HuH-7 (cell line): Measurements from ENCODE around the gene TMEM253.

Experiments
- DNase-seq: peaks from one replicate; pipeline ENCODE4 v3.0.0; 2011; ENCODE audit warnings: low spot score

Gene TMEM253

GRCh38 chr14:21090940-21091663, 9.8 kb upstream of the TMEM253 start:
- DNase-seq: no peak

DNA sequence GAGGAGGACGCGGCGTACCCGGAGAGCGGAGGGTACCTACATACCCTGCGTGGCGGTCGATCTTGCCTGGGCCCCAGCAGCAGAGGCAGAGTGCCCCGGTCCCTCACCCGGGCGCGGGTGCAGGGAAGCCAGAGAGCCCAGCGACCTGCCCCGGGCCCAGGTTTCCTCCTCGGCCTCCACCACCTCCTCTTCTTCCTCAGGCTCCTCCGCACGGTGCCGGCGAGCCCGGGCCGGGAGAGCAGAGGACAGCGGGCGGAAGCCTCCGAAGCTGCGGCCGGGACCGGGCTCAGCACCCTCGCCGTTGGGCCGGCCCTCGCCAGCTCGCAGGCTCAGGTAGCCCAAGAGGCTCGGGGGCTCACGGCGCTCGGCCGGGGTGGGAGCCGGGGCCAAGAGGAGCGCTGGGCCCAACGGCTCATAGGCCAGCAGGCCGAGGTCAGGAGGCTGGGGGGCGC, 9.0 kb upstream of the TMEM253 start:
- no peak for DNase-seq

GRCh38 chr14:21092273-21093011, 8.4 kb upstream of the TMEM253 start:
- peak; percentile 95 for DNase-seq

- DNase-seq: no peak
These were observed 7.8 kb upstream of the TMEM253 start for GRCh38 chr14:21093018-21093417.

DNA sequence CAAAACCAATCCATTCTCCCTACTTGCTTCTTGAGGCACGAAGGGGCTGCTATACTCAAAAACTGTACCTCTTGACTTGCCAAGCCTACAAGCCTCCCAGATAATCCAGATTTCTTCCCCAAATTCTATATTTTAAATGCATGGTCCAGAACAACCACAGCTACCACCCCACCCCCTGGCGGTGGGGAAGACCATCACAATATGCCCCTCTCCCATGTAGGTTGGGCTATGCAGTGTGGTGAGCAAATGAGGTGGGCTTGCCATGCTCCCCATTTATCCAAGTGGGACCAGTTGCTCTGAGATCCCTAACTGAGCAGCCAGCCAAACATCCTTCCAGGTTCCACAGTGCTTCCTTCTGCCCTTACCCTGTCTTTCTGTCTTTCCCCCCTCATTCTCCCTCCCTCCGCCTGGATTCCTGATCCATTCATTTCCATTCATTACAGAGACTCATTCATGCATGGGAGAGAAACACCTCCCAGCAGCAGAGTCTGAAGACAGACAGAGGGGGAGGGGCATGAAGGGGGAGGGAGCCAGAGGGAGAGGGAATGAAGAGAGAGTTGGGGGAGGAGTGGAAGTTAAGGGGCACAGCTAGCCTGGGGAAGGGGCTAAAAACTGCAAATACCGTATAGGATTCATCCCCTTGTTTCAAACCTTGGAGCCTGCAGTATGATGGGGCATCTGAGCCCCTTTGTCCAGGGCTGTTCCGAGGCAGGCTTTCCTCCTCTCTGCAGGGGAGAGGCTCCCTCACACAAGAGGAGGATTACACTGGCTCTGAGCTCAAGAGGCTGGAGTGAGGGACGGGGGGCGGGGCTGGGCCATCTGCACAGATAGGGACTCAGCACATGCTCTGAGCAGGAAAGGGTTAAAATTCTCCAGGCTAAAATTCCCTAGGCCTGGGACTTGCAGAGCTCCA, 6.8 kb upstream of the TMEM253 start:
- DNase-seq: peak; percentile 10

GRCh38 chr14:21095430-21096205, 5.2 kb upstream of the TMEM253 start:
- DNase-seq: peak; percentile 21

DNA sequence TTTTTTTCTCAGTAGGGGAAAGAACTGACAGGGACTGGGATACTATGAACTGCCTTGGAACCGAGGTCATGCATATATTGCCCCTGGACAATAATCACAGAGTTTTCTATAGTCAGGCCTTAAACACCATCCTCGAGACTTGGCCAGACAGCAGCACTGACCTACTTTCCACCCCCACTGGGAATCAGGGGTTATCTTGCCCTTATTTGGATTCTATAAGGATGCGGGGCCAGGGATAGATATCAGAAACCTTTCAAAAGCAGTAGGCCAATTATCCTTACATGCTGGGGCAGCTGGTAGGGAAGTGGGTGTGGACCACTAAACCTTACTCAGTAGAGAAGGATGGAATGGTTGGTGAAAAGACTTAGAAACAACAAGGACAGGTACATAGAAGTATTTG, 4.4 kb upstream of the TMEM253 start:
- DNase-seq: peak; percentile 4

GRCh38 chr14:21096978-21097635, 3.8 kb upstream of the TMEM253 start:
- DNase-seq: peak; percentile 18

DNA sequence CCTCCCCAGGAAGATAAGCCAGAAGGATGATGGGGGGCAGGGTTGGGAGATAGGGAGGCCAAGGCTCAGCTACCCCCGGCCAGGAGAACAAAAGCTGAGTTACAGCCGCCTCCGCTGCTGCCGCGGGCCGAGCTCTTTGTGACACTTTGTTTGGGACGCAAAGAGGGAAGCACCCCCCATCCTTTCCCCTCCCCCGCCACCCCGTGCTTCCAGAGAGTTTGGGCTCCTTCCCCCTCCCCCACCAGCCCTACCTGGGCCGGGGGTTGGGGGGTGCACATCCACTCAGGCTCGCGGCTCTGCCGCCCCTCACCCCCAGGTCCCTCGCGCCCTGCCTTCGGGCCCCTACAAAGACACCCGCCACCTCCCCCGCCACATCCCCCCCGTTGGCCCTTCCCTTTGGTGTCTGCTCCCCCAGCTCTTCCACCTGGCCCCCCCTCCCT, 3.2 kb upstream of the TMEM253 start:
- DNase-seq: peak; percentile 23

GRCh38 chr14:21098076-21098891, 2.6 kb upstream of the TMEM253 start, which contains the start of gene ZNF219:
TSS of gene ZNF219 (minus strand) at chr14:21098655. CDS start at chr14:21093591, 5,064 bp downstream.
- DNase-seq: peak; percentile 66

DNA sequence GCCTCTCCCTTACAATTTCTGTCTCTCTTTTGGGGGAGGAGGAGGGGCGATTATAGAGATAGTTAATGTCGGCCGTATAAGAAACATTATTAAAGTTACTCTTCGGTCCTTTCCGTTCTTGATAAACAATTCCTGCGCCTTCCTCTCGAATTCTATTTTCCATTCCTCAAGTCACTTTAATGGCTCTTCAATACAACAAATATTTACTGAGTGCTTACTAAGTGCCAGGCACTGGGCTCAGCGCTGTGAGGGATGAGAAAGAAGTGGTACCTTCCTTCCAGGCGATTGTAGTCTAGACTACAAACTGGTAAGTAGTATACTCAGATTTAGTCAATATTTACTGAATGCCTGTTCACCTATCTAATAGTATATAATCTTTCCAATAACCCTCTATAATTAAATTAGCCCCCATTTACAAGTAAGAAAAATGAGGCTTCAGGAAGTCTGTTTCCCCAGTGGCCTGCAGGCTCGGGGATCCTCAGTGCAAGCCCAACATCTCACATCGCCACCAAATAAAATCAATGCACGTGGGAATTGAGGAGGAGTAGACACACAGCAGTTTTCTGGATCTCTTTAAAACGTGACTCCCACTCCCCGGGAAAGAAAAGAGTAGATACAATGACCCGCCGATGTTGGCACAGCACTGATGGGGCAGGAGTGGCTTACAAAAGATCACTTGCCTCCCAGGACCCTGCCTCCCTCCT, 1.8 kb upstream of the TMEM253 start:
- peak; percentile 8 for DNase-seq

GRCh38 chr14:21099596-21099985, 1.3 kb upstream of the TMEM253 start:
- peak; percentile 3 for DNase-seq

GRCh38 chr14:21101802-21102413, 1.0 kb downstream of the TMEM253 start:
- no peak for DNase-seq

DNA sequence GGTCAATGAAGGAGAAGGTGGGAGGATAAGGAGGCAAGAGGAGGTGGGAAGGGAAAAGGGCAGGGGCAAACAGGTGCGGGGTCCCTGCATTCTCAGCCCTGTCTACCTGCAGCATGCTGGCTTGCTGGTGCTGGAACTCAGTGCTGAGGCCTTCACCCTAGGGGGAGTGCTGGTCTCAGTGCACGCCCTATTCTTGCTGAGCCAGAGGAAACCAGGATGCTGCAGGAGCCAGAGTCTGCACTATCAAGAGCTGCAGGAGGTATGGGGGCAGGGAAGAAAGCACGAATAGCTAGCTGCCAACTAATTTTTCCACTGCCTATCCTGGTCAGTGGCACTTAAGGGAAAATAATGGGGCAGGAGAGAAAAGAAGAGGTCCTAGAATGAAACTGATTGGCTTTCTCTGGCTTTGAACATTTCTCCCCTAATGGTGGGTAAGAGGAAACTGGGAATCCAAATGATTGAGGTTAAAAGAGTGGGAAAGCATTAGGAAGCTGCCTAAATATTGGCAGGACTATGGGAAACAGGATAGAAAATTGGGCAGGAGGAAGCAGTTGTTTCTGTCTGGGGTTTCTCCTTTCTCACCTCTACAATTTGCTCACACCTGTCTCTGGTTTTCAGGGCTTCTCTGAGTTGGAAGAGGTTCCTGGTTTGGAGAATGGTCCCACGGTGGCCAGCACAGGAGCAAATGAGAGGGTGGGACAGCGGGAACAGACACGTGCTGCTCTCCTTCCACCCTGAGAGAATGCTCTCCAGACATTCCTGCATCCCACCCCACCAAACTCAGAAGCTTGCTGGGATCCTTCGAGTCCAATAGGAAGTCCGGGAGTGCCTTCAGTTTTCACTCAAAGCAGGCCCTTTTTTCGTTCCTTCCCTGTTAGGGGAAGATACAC, 1.9 kb downstream of the TMEM253 start:
- no peak for DNase-seq

- DNase-seq: no peak
These were observed 2.5 kb downstream of the TMEM253 start for GRCh38 chr14:21103411-21103709.

GRCh38 chr14:21103710-21104447, 3.0 kb downstream of the TMEM253 start:
- DNase-seq: peak; percentile 93

- peak; percentile 73 for DNase-seq
These were observed 3.7 kb downstream of the TMEM253 start for GRCh38 chr14:21104448-21105060.
